Endothelial cell of hepatic sinusoid (primary cell): ENCODE data around the gene MS4A8.
"Not testable (repeated sequence)": the region's sequence is repeated elsewhere in the genome, so short reads cannot be mapped to it uniquely, and the experiment has no call there.

Experiments
- in situ Hi-C: cut with HindIII; loops from 2 replicates; pipeline ENCODE4 v1.10.0; 2017; ENCODE audit warnings: low sequenced_read_pairs

Gene MS4A8

GRCh38 chr11:60699284-60699691, at the start of gene MS4A8:
MS4A8 (plus strand) TSS chr11:60699612; CDS start chr11:60700861, 1,249 bp downstream.
- in situ Hi-C loops: no loop called here

- in situ Hi-C loops: no loop called here
These were observed 41.5 kb upstream of the MS4A8 start for GRCh38 chr11:60657888-60658287.

GRCh38 chr11:60658409-60658808, 41.0 kb upstream of the MS4A8 start:
- in situ Hi-C loops: no loop called here

DNA sequence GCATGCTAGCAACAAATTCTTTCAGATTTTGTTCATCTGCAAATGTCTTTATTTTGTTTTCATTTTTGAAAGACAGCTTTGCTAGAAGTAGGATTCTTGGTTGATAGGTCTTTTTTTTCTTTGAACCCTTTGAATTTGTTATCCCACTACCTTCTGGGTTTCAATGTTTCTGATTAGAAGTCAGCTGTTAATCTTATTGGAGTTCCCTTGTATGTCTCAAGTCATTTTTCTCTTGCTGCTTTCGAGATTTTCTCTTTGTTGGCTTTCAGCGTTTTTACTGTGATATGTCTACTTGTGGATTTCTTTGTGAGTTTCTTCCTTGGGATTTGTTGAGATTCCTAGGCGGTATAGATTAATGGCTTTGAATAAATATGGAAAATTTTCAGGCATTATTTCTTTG, 27.2 kb upstream of the MS4A8 start:
- in situ Hi-C loops: no loop called here

DNA sequence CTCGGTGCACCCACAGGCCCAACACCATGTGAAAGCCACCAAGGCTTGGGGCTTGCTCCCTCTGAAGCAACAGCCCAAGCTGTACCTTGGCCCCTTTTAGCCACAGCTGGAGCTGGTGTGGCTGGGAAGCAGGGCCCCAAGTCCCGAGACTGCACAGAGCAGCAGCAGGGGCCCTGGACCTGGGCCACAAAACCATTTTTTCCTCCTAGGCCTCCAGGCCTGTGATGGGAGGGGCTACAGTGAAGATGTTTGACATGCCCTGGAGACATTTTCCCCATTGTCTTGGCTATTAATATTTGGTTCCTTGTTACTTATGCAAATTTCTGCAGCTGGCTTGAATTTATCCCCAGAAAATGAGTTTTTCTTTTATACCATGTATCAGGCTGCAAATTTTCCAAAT, 21.2 kb upstream of the MS4A8 start:
- in situ Hi-C loops: not testable (repeated sequence)

DNA sequence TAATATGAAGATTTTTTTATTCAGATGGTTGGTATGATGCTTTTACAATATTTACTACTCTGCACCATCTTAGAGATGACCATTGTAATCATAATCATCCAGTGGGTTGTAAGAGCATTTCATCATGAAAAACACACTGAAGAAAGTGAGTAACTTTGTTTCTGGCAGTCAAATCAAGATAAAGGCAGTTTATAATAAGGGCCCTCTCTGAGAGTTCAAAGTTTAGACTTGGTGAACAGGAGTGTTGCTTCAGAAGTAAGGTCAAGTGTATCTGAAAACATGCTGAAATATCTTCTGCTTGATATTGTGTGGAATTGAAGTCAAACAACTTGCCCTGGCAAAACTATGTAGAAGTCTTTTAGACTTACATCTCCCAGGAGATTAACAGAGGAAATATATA, 19.5 kb upstream of the MS4A8 start:
- in situ Hi-C loops: no loop called here

GRCh38 chr11:60680455-60681119, 18.8 kb upstream of the MS4A8 start:
- in situ Hi-C loops: no loop called here

GRCh38 chr11:60684541-60684848, 14.9 kb upstream of the MS4A8 start:
- in situ Hi-C loops: not testable (repeated sequence)

GRCh38 chr11:60691661-60692060, 7.8 kb upstream of the MS4A8 start:
- in situ Hi-C loops: loop anchor here (5.0 kb wide), 1 partner anchor 36 kb away; no protein-coding TSS in a partner anchor

DNA sequence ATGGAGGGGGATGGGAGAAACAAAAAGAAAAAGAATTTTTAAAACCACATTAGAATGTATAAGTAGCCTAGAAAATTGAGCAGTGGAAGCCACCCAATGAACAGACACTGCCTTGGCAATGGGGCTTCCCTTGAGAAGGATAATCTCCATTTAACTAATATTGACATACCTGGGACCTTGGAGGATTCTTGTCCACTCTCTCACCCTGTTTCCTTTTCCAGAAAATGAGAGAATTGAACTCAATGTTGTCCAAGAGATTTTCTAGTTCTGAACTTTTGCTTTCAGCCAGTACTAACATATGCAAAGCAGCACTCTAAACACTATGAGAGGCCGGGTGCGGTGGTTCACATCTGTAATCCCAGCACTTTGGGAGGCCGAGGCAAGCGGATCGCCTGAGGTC, 524 bp downstream of the MS4A8 start:
- in situ Hi-C loops: no loop called here

DNA sequence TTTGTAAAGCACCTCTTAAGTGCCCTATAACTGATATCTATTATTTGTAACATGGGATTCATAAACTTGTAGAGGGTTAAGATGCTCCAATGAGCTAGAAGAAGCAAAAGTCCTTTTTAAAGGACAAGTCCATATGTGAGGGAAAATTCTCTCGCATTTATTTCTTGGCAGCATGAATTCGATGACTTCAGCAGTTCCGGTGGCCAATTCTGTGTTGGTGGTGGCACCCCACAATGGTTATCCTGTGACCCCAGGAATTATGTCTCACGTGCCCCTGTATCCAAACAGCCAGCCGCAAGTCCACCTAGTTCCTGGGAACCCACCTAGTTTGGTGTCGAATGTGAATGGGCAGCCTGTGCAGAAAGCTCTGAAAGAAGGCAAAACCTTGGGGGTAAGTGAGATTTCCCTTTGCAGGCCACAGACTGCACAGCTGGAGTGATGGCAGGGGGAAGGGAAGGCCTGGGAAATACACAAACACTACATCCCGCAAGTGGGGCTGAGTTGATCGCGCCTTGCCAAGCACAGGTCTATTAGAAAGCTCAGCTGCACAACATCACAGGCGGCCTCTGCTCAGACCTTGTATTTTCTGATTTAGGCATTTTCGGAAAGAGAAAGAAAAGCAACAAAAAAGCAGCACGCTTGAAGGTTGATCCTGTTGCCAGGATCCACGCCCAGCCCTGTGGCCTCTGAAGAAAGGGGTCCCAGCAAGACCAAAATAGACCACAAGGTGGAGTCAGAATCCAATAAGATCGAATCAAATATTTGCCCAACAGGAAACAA, 1.5 kb downstream of the MS4A8 start:
- in situ Hi-C loops: no loop called here

DNA sequence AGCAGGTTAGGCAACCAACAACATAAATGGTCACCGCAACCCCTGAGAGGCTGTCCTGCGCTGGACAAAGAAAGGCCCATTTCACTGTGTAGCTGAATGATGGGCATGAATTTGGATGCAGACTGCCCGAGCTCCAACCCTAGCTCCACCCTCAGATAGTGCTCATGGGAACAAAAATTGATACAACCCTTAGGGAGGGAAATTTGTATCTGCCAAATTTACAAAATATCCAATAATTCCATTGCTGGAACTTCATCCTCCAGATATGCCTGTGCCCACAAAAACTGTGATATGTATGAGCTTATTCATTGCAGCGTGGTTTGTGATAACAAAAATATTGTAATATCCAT, 2.0 kb downstream of the MS4A8 start:
- in situ Hi-C loops: no loop called here

- in situ Hi-C loops: no loop called here
These were observed 4.0 kb downstream of the MS4A8 start for GRCh38 chr11:60703374-60703773.

DNA sequence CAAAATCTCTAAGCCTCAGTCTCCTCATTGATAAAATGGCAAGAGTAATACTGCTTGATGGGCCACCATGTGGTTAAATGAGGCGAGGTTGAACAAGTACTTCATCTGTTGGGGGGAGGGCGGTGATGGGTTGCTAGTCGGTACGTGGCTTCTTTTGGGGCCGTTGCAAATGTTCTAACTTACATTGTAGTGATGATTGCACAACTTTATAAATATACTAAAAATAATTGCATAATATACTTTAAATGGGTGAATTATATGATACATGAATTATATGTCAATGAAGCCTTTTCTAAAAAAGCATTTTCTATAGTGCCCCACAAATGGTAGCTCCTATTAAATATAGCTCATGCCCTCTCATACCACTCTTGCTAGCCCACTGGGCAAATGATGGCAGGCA, 6.5 kb downstream of the MS4A8 start:
- in situ Hi-C loops: no loop called here

GRCh38 chr11:60706931-60707330, 7.5 kb downstream of the MS4A8 start:
- in situ Hi-C loops: no loop called here

- in situ Hi-C loops: no loop called here
These were observed 11.1 kb downstream of the MS4A8 start for GRCh38 chr11:60710482-60710881.

GRCh38 chr11:60711276-60711675, 11.9 kb downstream of the MS4A8 start:
- in situ Hi-C loops: no loop called here

GRCh38 chr11:60713423-60713822, 14.0 kb downstream of the MS4A8 start:
- in situ Hi-C loops: not testable (repeated sequence)

DNA sequence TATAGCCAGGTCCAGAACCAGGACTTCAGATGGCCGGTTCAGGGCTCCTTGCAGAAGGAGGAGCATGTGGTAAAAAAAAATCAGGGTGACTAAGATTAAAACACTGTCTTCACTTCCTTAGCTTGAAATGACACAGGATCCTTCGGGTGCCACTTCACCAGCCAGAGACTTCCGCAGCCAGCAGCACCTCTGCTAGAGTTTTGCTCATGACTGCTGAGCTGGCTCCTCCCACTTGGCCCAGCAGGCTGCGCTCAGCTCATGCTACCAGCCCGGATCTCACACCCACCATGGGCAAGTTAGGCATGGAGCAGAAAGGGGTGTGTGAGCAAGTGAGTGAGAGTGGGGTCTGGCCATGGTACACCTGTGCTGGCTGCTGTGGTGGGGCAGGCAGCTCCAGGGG, 18.5 kb downstream of the MS4A8 start:
- in situ Hi-C loops: no loop called here

DNA sequence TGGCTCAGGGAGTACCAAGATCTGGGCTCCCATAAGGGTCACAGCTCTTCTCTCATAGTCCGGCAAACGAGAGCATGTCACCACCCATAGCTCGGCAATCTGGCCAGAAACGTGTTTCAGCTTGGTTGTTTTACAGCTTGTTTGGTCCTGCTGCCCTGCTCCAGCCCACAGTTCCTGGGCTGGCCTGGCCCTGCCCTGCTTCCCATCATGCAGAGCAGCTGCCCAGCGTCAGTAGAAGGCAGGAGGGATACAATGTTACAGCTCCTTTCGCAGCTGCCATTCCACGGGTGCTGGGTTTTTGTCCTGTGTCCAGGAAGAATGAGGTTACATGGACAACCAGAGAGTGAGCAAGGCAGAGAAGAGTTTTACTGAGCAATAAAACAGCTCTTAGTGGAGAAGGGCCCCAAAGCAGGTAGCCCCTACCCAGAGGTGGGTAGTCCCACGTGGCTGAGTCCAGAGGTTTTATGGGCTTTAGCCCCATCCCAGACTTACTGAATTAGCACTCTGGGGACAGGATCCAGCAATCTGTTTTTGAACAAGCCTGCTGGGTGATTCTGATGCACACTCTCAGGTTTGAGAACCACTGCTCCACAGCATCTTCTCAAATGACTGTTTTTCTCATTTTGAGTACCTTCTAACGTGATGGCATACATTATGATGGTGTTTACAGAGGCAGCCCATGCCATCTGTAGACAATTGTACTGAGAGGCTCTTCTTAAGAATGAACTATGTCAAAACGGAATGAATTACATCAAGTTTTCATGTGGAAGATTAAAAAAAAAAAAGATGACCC, 19.3 kb downstream of the MS4A8 start:
- in situ Hi-C loops: no loop called here

DNA sequence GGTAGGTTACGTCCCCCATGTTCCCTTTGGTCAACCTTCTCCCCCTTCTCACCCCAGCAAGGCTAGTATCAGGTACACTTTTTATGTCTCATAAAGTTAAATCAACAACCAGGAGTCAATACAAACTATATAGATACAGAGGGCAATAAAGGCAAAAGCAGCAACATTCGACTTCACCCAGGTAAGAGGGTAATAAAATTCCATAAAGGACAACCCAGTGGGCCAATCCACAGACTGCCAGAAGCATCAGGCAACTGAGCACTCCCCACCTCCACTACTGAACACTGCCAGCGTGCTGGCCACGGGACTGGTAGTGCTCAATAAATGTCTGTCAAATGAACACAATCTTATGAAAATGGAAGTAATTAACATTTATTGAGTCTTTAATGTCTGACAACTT, 20.0 kb downstream of the MS4A8 start:
- in situ Hi-C loops: no loop called here

DNA sequence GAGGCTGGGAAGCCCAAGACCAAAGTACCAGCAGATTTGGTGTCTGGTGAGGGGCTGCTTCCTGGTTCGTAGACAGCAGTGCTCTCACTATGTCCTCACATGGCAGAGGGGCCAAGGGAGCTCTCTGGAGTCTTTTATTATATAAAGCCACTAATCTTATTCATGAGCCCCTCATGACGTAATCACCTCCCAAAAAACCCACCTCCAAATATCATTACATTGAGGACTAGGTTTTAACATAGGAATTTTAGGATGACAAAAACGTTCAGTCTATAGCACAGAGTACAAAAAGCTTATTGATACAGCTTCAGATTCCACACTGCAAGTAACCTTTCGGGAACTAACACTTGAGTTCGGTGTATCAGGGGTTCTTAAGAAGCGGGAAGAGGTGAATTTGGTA, 21.0 kb downstream of the MS4A8 start:
- in situ Hi-C loops: no loop called here
